GM23248 (cell line): ENCODE results near the gene ZNF789.

Experiments used
- EZH2 ChIP-seq: fragments of 200-600 bp; sonication (generic); IDR thresholded peaks from 2 replicates; pipeline ENCODE4 v1.6.1; 2018; ENCODE audit warnings: antibody characterized with exemption, mild to moderate bottlenecking; ENCODE audit not compliant: insufficient read depth, poor library complexity, severe bottlenecking
- EZH2phosphoT487 ChIP-seq: fragments of 200-600 bp; sonication (generic); IDR thresholded peaks from 2 replicates; pipeline ENCODE4 v1.6.1; 2018; ENCODE audit warnings: antibody characterized with exemption, moderate library complexity, mild to moderate bottlenecking, low read depth; ENCODE audit not compliant: insufficient read depth

- TF ChIP-seq EZH2phosphoT487 (no peak), EZH2 (no peak)
Observed at GRCh38 chr7:99448855-99449254, 23.8 kb upstream of the ZNF789 start.
